Urothelium cell line (cell line): ENCODE results near the gene FAM13B.
A peak's percentile ranks its signal among the peaks of the same experiment; 100 is the strongest.

ENCODE experiments used
- DNase-seq: peaks from one replicate; pipeline ENCODE4 v3.0.0; 2011; ENCODE audit warnings: low spot score, mixed read lengths
- FAIRE-seq: peaks from 2 replicates; lab custom pipeline; 2011; peaks lifted over from hg19 to GRCh38; lab: Jason Lieb, UNC

FAM13B gene

GRCh38 chr5:137902408-137903133 is 130.3 kb downstream of the FAM13B start:
- DNase-seq (no peak), FAIRE-seq (no peak)

DNA sequence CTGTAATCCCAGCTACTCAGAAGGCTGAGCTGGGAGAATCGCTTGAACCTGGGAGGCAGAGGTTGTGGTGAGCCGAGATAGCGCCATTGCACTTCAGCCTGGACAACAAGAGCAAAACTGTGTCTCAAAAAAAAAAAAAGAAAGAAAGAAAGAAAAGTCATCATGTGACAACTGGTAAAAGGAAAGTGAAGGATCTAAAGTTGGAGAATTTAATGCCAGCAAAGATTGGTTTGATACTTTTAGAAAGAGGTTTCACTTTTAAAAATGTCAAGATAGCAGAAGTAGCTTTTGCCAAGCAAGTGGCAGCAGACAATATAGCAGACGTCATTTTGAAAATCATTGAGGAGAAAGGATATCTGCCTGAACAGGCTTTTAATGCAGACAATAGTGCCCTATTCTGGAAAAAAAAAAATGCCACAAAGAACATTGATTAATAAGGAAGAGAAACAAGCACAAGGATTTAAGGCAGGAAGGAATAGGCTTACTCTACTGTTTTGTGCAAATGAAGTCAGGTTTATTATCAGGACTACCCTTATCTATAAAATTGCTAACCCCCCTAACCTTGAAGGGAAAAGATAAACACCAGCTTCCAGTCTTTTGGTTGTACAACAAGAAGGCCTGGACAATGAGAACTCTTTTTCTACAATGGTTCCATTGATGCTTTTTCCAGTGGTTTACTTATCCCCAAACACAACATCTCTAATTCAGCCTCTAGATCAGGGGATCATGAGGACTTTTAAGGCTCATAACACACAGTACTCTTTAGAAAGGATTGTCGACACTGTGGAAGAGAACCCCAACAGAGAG is 131.7 kb downstream of the FAM13B start:
- no peak for DNase-seq
- no peak for FAIRE-seq

GRCh38 chr5:137899493-137899892 is 133.4 kb downstream of the FAM13B start:
- no peak for DNase-seq

DNA sequence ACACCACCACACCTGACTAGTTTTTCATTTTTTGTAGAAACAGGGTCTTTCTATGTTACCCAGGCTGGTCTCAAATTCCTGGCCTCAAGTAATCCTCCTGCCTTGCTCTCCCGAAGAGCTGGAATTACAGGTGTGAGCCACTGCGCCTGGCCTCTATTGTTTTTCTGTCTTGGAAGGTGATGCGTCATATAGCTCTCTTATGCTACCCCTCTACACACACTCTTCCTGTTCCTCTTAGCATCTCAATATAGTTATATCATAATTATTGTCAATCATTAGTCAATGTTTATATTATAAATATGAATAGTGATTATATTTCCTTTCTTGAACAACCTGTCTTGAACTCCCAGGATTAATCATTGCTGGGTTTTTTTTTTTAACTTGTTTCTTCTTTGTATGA is 136.3 kb downstream of the FAM13B start:
- FAIRE-seq (no peak), DNase-seq (no peak)

More at GRCh38 chr5:137899493-137899892, 133.4 kb downstream of the FAM13B start:
- FAIRE-seq = no peak

DNA sequence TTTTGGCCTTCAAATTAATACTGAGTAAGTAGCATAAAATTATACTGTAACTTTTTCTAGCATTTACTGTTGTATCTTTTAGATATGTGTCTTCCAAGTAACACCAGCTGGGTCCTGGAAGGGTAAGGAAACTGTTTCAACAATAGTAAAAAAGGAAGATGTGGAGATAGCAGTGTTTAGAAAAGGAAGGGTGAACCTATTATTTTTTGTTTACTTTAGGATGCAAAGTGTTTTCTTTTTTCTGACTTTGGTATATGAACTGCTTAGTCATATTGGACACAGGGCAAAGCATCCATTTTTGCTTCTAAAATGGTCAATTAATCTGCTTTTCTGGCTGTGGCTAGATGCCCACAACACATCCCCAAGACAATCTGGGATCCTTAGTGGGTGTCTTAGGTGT is 138.3 kb downstream of the FAM13B start:
- DNase-seq (no peak), FAIRE-seq (no peak)

GRCh38 chr5:137891849-137892248 is 141.0 kb downstream of the FAM13B start:
- DNase-seq (no peak), FAIRE-seq (no peak)

DNA sequence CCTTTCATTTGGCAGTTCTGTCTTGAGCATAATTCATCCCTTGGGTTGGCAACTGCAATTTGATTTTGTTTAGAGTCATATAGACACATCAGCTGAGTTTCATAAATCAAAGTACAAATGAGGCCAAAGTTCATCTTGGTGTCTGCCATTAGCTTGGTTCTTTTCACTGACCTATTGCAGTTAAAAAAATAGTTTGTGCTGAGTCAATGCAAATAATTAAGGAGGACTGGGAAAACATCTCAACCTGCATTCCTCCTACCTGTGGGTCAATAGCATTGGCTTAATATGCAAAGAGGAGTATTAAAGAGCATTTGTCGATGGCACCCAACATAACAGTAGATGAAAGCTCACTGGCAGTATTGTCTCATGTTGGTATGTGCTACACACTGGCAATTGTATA is 142.0 kb downstream of the FAM13B start:
- DNase-seq (no peak), FAIRE-seq (no peak)

GRCh38 chr5:137888863-137889759 is 143.8 kb downstream of the FAM13B start, which contains the start of gene PKD2L2:
Gene PKD2L2, plus strand, starts transcription at chr5:137889457. Its CDS starts 35 bp downstream, at chr5:137889492.
- FAIRE-seq (peak; percentile 55), DNase-seq (peak; percentile 85)

- no peak for FAIRE-seq
Measured at GRCh38 chr5:137888466-137888862, 144.4 kb downstream of the FAM13B start.

More at GRCh38 chr5:137888466-137888862, 144.4 kb downstream of the FAM13B start:
- DNase-seq = no peak
